ENCODE measurements around the gene GPR162. TPM values are rescaled to one million over a fixed set of nuclear protein-coding genes. Genes with fewer than 3 reads are reported as not detected.

GPR162 gene
- total and polyA plus RNA-seq, 10 donors = 2.1 to 14.7 (median 4.9) TPM

DNA sequence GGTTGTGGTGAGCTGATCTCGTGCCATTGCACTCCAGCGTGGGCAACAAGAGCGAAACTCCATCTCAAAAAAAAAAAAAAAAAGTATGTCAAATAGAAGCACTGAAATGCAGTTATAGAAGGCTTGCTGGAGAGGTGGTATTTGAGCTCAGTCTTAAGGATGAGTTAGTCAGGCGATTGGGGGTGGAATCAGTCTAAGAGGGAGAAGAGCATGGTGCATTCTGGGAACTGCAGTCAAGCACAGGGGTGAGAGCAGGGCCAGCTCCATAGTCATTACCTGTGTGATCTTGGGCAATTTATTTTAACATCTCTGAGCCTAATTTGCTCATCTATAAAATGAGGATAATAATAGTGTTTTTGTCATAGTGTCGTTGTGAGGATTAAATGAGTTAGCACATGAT, 13.3 kb downstream of the GPR162 start:
- H3K9me3 ChIP-seq = no peaks in the 10 kb centered on the region
- TF ChIP-seq, protein P1, sequence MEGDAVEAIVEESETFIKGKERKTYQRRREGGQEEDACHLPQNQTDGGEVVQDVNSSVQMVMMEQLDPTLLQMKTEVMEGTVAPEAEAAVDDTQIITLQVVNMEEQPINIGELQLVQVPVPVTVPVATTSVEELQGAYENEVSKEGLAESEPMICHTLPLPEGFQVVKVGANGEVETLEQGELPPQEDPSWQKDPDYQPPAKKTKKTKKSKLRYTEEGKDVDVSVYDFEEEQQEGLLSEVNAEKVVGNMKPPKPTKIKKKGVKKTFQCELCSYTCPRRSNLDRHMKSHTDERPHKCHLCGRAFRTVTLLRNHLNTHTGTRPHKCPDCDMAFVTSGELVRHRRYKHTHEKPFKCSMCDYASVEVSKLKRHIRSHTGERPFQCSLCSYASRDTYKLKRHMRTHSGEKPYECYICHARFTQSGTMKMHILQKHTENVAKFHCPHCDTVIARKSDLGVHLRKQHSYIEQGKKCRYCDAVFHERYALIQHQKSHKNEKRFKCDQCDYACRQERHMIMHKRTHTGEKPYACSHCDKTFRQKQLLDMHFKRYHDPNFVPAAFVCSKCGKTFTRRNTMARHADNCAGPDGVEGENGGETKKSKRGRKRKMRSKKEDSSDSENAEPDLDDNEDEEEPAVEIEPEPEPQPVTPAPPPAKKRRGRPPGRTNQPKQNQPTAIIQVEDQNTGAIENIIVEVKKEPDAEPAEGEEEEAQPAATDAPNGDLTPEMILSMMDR (IDR thresholded peaks at IDR 0.05 in 8 of 11, conservative IDR thresholded peaks at IDR 0.05 in 3 of 11) = no peak
- TF ChIP-seq POLR2AphosphoS5 (IDR thresholded peaks at IDR 0.05) (no peak), POLR2A (IDR thresholded peaks at IDR 0.05) (no peak)
- H3K4me3 ChIP-seq = no peak overlapping the region
- no peak overlapping the region for H3K27ac ChIP-seq
- H3K36me3 ChIP-seq = peaks cover 0 to 13% (median 0%) of the 10 kb centered on the region in 6 donors
- 71 to 97% (median 80%) methylated on average over 5 of the region's 5 CpGs for WGBS, 5 donors
- DNase-seq = no peak
- peaks cover 0 to 43% (median 23%) of the 10 kb centered on the region in 6 donors for H3K4me1 ChIP-seq
- peaks cover 0 to 7% (median 3%) of the 10 kb centered on the region in 7 donors for H3K27me3 ChIP-seq (replicated peaks in 1 of 7)
- intact Hi-C loops (cut with DNase I; ENCODE audit: low total_unique reads) = no loop called here

DNA sequence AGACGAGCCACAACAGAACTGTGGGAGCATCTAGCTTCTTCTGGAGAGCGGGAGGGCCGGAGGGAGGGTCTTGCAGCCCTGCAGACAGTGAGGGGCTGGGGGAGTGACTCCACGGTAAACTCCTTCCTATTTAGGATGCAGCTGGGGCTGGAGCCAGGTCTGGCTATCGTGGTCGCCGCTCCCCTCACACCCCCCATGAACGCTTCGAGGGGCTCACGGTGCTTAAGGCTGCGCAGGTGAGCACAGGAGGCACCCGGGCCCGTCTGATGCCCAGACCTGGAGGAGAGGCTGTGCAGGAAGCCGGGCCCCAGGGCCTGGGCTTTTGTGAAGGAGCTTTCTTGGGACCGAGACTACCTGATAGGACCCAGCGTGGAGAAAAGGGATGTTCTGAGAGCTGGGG, 15.2 kb downstream of the GPR162 start:
- H3K9me3 ChIP-seq = no peaks in the 10 kb centered on the region
- H3K4me3 ChIP-seq = no peak overlapping the region
- WGBS, 5 donors = 85 to 95% (median 89%) methylated on average over 10 to 16 of the region's 16 CpGs
- H3K36me3 ChIP-seq = peaks cover 0 to 13% (median 0%) of the 10 kb centered on the region in 6 donors
- TF ChIP-seq POLR2AphosphoS5 (IDR thresholded peaks at IDR 0.05) (no peak), POLR2A (IDR thresholded peaks at IDR 0.05) (no peak)
- TF ChIP-seq, protein P1 (IDR thresholded peaks at IDR 0.05 in 8 of 11, conservative IDR thresholded peaks at IDR 0.05 in 3 of 11) = no peak
- H3K27me3 ChIP-seq (replicated peaks in 1 of 7) = no peaks in the 10 kb centered on the region
- DNase-seq = no peak
- intact Hi-C loops (cut with DNase I; ENCODE audit: low total_unique reads) = no loop called here
- H3K4me1 ChIP-seq = peaks cover 0 to 29% (median 10%) of the 10 kb centered on the region in 6 donors
- no peak overlapping the region for H3K27ac ChIP-seq

DNA sequence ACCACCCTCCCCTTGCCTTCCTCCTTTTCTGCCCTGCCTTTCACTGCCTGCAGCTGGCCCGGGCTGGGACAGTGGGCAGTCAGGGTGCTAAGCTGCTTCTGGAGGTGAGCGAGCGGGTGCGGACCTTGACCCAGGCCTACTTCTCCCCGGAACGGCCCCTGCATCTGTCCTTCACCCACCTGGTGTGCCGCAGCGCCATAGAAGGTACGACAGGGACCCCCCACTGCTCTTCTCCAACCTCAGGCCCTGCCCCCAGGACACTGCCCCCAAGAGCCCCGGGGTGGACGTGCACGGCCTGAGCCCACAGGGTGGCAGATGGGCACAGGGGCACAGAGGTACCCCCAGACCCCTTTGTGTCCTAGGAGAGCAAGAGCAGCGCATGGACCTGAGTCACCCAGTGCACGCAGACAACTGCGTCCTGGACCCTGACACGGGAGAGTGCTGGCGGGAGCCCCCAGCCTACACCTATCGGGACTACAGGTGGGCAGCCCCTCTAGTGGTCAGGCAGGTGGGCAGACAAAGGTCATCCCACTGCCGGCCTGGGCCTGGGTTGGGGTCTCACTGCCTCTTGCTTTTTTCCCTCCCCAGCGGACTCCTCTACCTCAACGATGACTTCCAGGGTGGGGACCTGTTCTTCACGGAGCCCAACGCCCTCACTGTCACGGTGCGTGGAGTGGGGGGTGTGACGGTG, 15.9 kb downstream of the GPR162 start:
- Histone ChIP-seq H3K27ac (no peak overlapping the region), H3K27me3 (replicated peaks in 1 of 7) (no peaks in the 10 kb centered on the region), H3K9me3 (no peaks in the 10 kb centered on the region), H3K4me3 (no peak overlapping the region), H3K36me3 (peaks cover 0 to 13% (median 0%) of the 10 kb centered on the region in 6 donors), H3K4me1 (peaks cover 0 to 23% (median 7%) of the 10 kb centered on the region in 6 donors)
- intact Hi-C loops (cut with DNase I; ENCODE audit: low total_unique reads) = no loop called here
- DNase-seq = no peak
- 87 to 96% (median 92%) methylated on average over 24 to 26 of the region's 26 CpGs for WGBS, 5 donors
- TF ChIP-seq POLR2A (IDR thresholded peaks at IDR 0.05) (no peak), POLR2AphosphoS5 (IDR thresholded peaks at IDR 0.05) (no peak)
- TF ChIP-seq, protein P1 (IDR thresholded peaks at IDR 0.05 in 8 of 11, conservative IDR thresholded peaks at IDR 0.05 in 3 of 11) = no peak

- intact Hi-C loops (cut with DNase I; ENCODE audit: low total_unique reads) = no loop called here
- Histone ChIP-seq H3K27ac (no peak overlapping the region), H3K4me1 (peaks cover 0 to 22% (median 7%) of the 10 kb centered on the region in 6 donors), H3K4me3 (no peak overlapping the region), H3K27me3 (replicated peaks in 1 of 7) (peaks cover 0 to 7% (median 0%) of the 10 kb centered on the region in 7 donors), H3K36me3 (peaks cover 0 to 11% (median 0%) of the 10 kb centered on the region in 6 donors), H3K9me3 (no peaks in the 10 kb centered on the region)
- WGBS, 5 donors = 84 to 95% (median 92%) methylated on average over 10 to 16 of the region's 16 CpGs
- TF ChIP-seq POLR2A (IDR thresholded peaks at IDR 0.05) (no peak), POLR2AphosphoS5 (IDR thresholded peaks at IDR 0.05) (no peak)
- TF ChIP-seq, protein P1 (IDR thresholded peaks at IDR 0.05 in 8 of 11, conservative IDR thresholded peaks at IDR 0.05 in 3 of 11) = no peak
- DNase-seq = no peak
These were observed 17.2 kb downstream of the GPR162 start for GRCh38 chr12:6838854-6839253.
